HepG2 (cell line): ENCODE data around the gene PTPRM. TPM values are rescaled to one million over a fixed set of nuclear protein-coding genes. Genes with fewer than 3 reads are reported as not detected.

Source experiments
- BHLHE40 ChIP-seq: IDR thresholded peaks from 2 replicates; pipeline ENCODE4 v1.6.1; 2011; ENCODE audit warnings: low read length, improper control_type of control experiment
- CBX2 ChIP-seq, 2 experiments: fragments of 200-600 bp in 1 of 2; sonication (generic); formaldehyde crosslinking in 1 of 2; IDR thresholded peaks; 2 replicates each; pipeline versions ENCODE4 v1.7.0 to v1.8.1; 2018 to 2022; ENCODE audit warnings: low read depth in 2 of 2, low read length in 1 of 2, mild to moderate bottlenecking in 1 of 2, missing genetic modification reagents in 1 of 2
- CEBPG ChIP-seq: IDR thresholded peaks from 2 replicates; pipeline ENCODE4 v1.6.1; 2016
- CENPT ChIP-seq: sonication (generic); formaldehyde crosslinking; IDR thresholded peaks from 2 replicates; pipeline ENCODE4 v1.8.0; 2022; ENCODE audit warnings: low read depth, mild to moderate bottlenecking, moderate library complexity, missing genetic modification reagents
- CENPX ChIP-seq: sonication (generic); formaldehyde crosslinking; IDR thresholded peaks from 2 replicates; pipeline ENCODE4 v1.9.0; 2021; ENCODE audit warnings: mild to moderate bottlenecking, missing genetic modification reagents, moderate library complexity
- MAFK ChIP-seq, 2 experiments: IDR thresholded peaks in 1 of 2; conservative IDR thresholded peaks in 1 of 2; 2 replicates each; pipeline ENCODE4 v1.6.1; 2011; ENCODE audit warnings: improper control_type of control experiment in 2 of 2, low read length in 2 of 2
- MTA3 ChIP-seq: sonication (generic); formaldehyde crosslinking; IDR thresholded peaks from 2 replicates; pipeline ENCODE4 v1.4.0; 2020; ENCODE audit warnings: missing genetic modification reagents
- PPARG ChIP-seq: conservative IDR thresholded peaks from 2 replicates; pipeline ENCODE4 v1.6.1; 2016; ENCODE audit warnings: missing biosample characterization, missing genetic modification reagents
- PTBP1 ChIP-seq: fragments of 200-400 bp; formaldehyde crosslinking; IDR thresholded peaks from 2 replicates; pipeline ENCODE4 v1.6.1; 2018; ENCODE audit warnings: low read length, low read depth; ENCODE audit not compliant: poor library complexity, severe bottlenecking
- REXO4 ChIP-seq: sonication (generic); formaldehyde crosslinking; IDR thresholded peaks from 2 replicates; pipeline ENCODE4 v1.8.0; 2022; ENCODE audit warnings: missing genetic modification reagents, mild to moderate bottlenecking, borderline replicate concordance
- RFXAP ChIP-seq: sonication (generic); formaldehyde crosslinking; IDR thresholded peaks from 2 replicates; pipeline ENCODE4 v1.4.0; 2020; ENCODE audit warnings: missing genetic modification reagents, borderline replicate concordance
- SP2 ChIP-seq: sonication (generic); formaldehyde crosslinking; IDR thresholded peaks from 2 replicates; pipeline ENCODE4 v1.5.1; 2020; ENCODE audit warnings: mild to moderate bottlenecking, missing genetic modification reagents
- SUZ12 ChIP-seq: fragments of 150-350 bp; IDR thresholded peaks from 2 replicates; pipeline ENCODE4 v1.6.1; 2014; ENCODE audit warnings: low read depth, low read length
- YEATS4 ChIP-seq: sonication (generic); formaldehyde crosslinking; IDR thresholded peaks from 2 replicates; pipeline ENCODE4 v1.4.0; 2020; ENCODE audit warnings: missing genetic modification reagents, borderline replicate concordance
- ZEB1 ChIP-seq: IDR thresholded peaks from 2 replicates; pipeline ENCODE4 v1.6.1; 2012; ENCODE audit warnings: mild to moderate bottlenecking, low read depth, inconsistent platforms; ENCODE audit not compliant: insufficient replicate concordance
- ZFY ChIP-seq: sonication (generic); formaldehyde crosslinking; IDR thresholded peaks from 2 replicates; pipeline ENCODE4 v1.4.0; 2020; ENCODE audit warnings: missing genetic modification reagents
- ZNF431 ChIP-seq: sonication (generic); formaldehyde crosslinking; IDR thresholded peaks from 2 replicates; pipeline ENCODE4 v1.9.0; 2022; ENCODE audit warnings: missing genetic modification reagents, low read depth, mild to moderate bottlenecking, borderline replicate concordance
- ZNF569 ChIP-seq: sonication (generic); formaldehyde crosslinking; IDR thresholded peaks from 2 replicates; pipeline ENCODE4 v1.5.0; 2020; ENCODE audit warnings: mild to moderate bottlenecking, missing genetic modification reagents, moderate library complexity, borderline replicate concordance
- ZNF720 ChIP-seq: sonication (generic); formaldehyde crosslinking; IDR thresholded peaks from 2 replicates; pipeline ENCODE4 v1.4.0; 2020; ENCODE audit warnings: missing genetic modification reagents
- ZSCAN30 ChIP-seq: sonication (generic); formaldehyde crosslinking; IDR thresholded peaks from 2 replicates; pipeline ENCODE4 v1.5.0; 2020; ENCODE audit warnings: mild to moderate bottlenecking, missing genetic modification reagents
- polyA plus RNA-seq, 8 experiments: library from polyadenylated mRNA; depleted of rRNA in 3 of 8; stranded (reverse) in 7 of 8; unstranded in 1 of 8; fragments of >200 nt; fragmentation: Illumina TruSeq in 4 of 8; extraction: Trizol in 4 of 8; gene quantifications; 2 replicates each; pipeline versions ENCODE4 v1.2.1 to v1.2.3, GENCODE V29; 2011 to 2016; ENCODE audit warnings: low read depth in 4 of 8, missing spikeins in 1 of 8, mixed read lengths in 1 of 8; ENCODE audit not compliant: insufficient read depth in 1 of 8
- total RNA-seq, 5 experiments: library from RNA; depleted of rRNA; stranded (reverse); fragments of >200 nt; fragmentation: Illumina TruSeq; extraction: Trizol; gene quantifications; 2 replicates each; pipeline ENCODE4 v1.2.3, GENCODE V29; 2016; ENCODE audit warnings: low read depth in 1 of 5
- TF ChIP-seq, protein P1 (sequence below): sonication (generic); formaldehyde crosslinking; IDR thresholded peaks from 2 replicates; pipeline ENCODE4 v1.4.0; 2020; ENCODE audit warnings: mild to moderate bottlenecking, missing genetic modification reagents
- TF ChIP-seq, protein P2 (sequence below): sonication (generic); formaldehyde crosslinking; conservative IDR thresholded peaks from 2 replicates; pipeline ENCODE4 v1.8.0; 2022; ENCODE audit warnings: mild to moderate bottlenecking, moderate library complexity, missing genetic modification reagents
- TF ChIP-seq, protein P3 (sequence below): sonication (generic); formaldehyde crosslinking; IDR thresholded peaks from 2 replicates; pipeline ENCODE4 v1.5.1; 2020; ENCODE audit warnings: missing genetic modification reagents, mild to moderate bottlenecking, borderline replicate concordance
- TF ChIP-seq, protein P4 (sequence below): IDR thresholded peaks from 2 replicates; pipeline ENCODE4 v1.6.1; 2018; ENCODE audit warnings: missing genetic modification reagents, mild to moderate bottlenecking, missing compliant biosample characterization
- TF ChIP-seq, protein P5 (sequence below): fragments of 450-650 bp; IDR thresholded peaks from 2 replicates; pipeline ENCODE4 v1.6.1; 2016

PTPRM gene
- total and polyA plus RNA-seq, 2 of the 13 experiments (the other 11 are each of a cell fraction or from before 2014, with no cell fraction given) = 12.6 to 108 TPM

DNA sequence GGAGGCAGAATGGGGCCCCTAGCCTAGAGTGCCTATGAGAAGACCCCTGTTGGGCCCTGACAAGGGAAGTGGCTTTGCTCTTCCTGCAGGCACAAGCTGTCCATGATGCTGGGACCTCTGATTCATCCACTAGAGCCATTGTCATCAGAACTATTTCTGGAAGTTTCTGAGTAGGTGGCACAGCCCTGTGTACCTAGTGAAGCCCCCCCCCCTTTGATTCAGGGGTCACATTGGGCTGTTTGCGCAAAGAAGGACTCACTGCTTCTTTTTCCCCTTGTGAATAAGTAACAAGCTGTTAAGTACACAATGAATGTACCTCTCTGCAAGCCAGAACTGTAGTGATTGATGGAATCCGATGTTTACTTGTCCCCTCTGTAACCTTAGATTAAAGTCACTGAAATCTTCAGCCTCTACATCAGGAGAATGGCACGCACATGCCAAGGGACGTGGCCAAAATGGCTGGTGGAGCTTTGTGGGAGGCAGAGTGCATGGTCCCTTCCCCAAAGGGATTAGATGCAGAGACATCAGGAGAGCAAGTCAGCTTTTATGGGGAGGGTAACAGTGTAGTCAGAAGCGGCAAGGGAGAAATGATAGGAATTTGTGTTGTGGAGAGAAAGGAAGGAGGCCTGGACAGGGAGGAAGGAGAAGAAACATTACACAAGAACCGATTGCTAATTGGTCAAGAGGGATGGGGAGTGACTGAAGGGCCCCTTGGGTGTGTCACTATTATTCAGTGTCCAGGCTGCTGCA lies 774.5 kb downstream of the PTPRM start (continued):
- TF ChIP-seq, protein P1, sequence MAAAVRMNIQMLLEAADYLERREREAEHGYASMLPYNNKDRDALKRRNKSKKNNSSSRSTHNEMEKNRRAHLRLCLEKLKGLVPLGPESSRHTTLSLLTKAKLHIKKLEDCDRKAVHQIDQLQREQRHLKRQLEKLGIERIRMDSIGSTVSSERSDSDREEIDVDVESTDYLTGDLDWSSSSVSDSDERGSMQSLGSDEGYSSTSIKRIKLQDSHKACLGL (CRISPR knock-in tag) = no peak
- TF ChIP-seq CENPT (CRISPR knock-in tag) (no peak), CBX2 (IDR thresholded peaks at IDR 0.05; ENCODE audit: low read depth, low read length) (no peak), CBX2 (CRISPR knock-in tag; IDR thresholded peaks at IDR 0.05; ENCODE audit: low read depth) (no peak), ZFY (CRISPR knock-in tag) (no peak), REXO4 (CRISPR knock-in tag) (no peak), ZSCAN30 (CRISPR knock-in tag) (no peak), PPARG (CRISPR knock-in tag) (no peak), ZEB1 (peak; percentile 60), ZNF720 (CRISPR knock-in tag) (no peak), SP2 (CRISPR knock-in tag) (no peak), ZNF569 (no peak), CEBPG (CRISPR knock-in tag) (peak; percentile 66; the same call in 1 of the 2 replicates), ZNF431 (CRISPR knock-in tag) (0 out of 2 replicates have a peak, but pooled peaks have one; percentile 26), MTA3 (CRISPR knock-in tag) (no peak), MAFK (conservative IDR thresholded peaks at IDR 0.05 in 1 of 2, IDR thresholded peaks at IDR 0.05 in 1 of 2; ENCODE audit: low read length in 2 of 2) (no peak), CENPX (CRISPR knock-in tag) (no peak), BHLHE40 (peak; percentile 24; the same call in 1 of the 2 replicates), SUZ12 (no peak), RFXAP (CRISPR knock-in tag) (no peak), PTBP1 (no peak), YEATS4 (CRISPR knock-in tag) (0 out of 2 replicates have a peak, but pooled peaks have one; percentile 24)
- TF ChIP-seq, protein P2, sequence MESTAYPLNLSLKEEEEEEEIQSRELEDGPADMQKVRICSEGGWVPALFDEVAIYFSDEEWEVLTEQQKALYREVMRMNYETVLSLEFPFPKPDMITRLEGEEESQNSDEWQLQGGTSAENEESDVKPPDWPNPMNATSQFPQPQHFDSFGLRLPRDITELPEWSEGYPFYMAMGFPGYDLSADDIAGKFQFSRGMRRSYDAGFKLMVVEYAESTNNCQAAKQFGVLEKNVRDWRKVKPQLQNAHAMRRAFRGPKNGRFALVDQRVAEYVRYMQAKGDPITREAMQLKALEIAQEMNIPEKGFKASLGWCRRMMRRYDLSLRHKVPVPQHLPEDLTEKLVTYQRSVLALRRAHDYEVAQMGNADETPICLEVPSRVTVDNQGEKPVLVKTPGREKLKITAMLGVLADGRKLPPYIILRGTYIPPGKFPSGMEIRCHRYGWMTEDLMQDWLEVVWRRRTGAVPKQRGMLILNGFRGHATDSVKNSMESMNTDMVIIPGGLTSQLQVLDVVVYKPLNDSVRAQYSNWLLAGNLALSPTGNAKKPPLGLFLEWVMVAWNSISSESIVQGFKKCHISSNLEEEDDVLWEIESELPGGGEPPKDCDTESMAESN = no peak
- TF ChIP-seq, protein P3, sequence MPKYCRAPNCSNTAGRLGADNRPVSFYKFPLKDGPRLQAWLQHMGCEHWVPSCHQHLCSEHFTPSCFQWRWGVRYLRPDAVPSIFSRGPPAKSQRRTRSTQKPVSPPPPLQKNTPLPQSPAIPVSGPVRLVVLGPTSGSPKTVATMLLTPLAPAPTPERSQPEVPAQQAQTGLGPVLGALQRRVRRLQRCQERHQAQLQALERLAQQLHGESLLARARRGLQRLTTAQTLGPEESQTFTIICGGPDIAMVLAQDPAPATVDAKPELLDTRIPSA (CRISPR knock-in tag) = no peak
- TF ChIP-seq, protein P4, sequence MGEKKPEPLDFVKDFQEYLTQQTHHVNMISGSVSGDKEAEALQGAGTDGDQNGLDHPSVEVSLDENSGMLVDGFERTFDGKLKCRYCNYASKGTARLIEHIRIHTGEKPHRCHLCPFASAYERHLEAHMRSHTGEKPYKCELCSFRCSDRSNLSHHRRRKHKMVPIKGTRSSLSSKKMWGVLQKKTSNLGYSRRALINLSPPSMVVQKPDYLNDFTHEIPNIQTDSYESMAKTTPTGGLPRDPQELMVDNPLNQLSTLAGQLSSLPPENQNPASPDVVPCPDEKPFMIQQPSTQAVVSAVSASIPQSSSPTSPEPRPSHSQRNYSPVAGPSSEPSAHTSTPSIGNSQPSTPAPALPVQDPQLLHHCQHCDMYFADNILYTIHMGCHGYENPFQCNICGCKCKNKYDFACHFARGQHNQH = peak; percentile 36; the same call in 1 of the 2 replicates
- TF ChIP-seq, protein P5, sequence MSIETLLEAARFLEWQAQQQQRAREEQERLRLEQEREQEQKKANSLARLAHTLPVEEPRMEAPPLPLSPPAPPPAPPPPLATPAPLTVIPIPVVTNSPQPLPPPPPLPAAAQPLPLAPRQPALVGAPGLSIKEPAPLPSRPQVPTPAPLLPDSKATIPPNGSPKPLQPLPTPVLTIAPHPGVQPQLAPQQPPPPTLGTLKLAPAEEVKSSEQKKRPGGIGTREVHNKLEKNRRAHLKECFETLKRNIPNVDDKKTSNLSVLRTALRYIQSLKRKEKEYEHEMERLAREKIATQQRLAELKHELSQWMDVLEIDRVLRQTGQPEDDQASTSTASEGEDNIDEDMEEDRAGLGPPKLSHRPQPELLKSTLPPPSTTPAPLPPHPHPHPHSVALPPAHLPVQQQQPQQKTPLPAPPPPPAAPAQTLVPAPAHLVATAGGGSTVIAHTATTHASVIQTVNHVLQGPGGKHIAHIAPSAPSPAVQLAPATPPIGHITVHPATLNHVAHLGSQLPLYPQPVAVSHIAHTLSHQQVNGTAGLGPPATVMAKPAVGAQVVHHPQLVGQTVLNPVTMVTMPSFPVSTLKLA = no peak
